ENCODE results near the gene LSM3. TPM values are rescaled to one million over a fixed set of nuclear protein-coding genes. Genes with fewer than 3 reads are reported as not detected.

LSM3 gene
- total RNA-seq, 1 experiment from 2014 or later, result 17.4 TPM

DNA sequence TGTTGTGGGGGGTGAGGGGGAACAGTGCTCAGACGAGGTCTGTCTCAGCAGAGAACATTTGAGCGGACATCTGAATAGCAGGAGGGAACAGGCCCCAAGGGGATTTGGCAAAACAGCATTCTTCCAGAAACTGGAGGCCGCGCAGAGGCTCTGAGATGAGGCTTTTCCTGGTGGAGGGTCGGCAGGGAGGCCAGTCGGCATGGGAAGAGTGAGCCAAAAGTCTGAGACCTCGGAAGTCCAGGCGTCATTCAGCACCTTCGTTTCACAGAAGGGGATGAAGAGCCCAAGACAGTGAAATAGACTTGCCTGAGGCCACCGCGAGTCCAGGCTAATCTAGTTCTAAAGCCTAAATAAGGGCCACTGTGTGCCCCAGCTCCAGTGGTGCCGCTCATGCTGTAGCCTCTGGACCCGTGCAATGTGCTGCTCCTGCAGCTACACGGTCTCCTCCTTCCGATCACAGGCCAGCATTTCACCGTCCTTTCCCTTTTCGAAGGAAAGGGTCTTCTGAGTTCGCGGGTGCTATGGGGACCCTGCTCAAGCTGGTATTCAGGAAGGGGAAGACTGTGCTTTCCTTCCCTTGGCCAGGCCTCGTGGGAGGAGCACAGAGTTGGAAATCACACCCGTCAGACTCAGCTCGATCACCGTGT lies 24.4 kb downstream of the LSM3 start:
- Histone ChIP-seq H2AFZ (ENCODE audit: low read depth, low read length, poor library complexity, severe bottlenecking) (no peak overlapping the region), H3K4me2 (ENCODE audit: low read length) (no peak overlapping the region), H3K4me3 (replicated peaks in 1 of 2; ENCODE audit: low read depth in 1 of 2, low read length in 2 of 2) (no peak overlapping the region), H3K9me2 (ENCODE audit: insufficient read depth) (no peaks in the 10 kb centered on the region), H3K9ac (ENCODE audit: low read length) (no peak overlapping the region), H3K36me3 (ENCODE audit: control insufficient read depth in 1 of 2, insufficient read depth in 2 of 2, low read length in 2 of 2) (peaks cover 0 to 5% of the 10 kb centered on the region in 2 experiments; a peak in 2 of 4 replicates), H3K27me3 (ENCODE audit: insufficient read depth, low read length) (no peaks in the 10 kb centered on the region), H3K9me3 (ENCODE audit: control insufficient read depth in 1 of 2, insufficient read depth in 1 of 2, low read depth in 1 of 2, low read length in 2 of 2) (no peaks in the 10 kb centered on the region), H3K4me1 (ENCODE audit: control insufficient read depth in 1 of 2, insufficient read depth in 2 of 2, low read length in 2 of 2) (no peaks in the 10 kb centered on the region), H3K79me2 (ENCODE audit: insufficient read depth, low read length) (no peaks in the 10 kb centered on the region), H3K27ac (ENCODE audit: low read depth, low read length) (no peak overlapping the region), H4K20me1 (ENCODE audit: insufficient read depth) (no peaks in the 10 kb centered on the region)
- RAD21 ChIA-PET (ENCODE audit: low non-redundant PET in 1 of 2, low total read pairs in 2 of 2, uncharacterized antibody in 2 of 2, unreplicated experiment in 2 of 2), result interaction anchor here (0.8 to 1.6 kb wide), 7 partner anchors 50 to 718 kb away, joined by 3 to 7 read pairs (median 4); no protein-coding TSS in a partner anchor
- CTCF ChIA-PET, result interaction anchor here (0.7 to 2.3 kb wide), 33 partner anchors 9 to 718 kb away, joined by 3 to 30 read pairs (median 5); partner anchors contain the start of genes CCDC174, LSM3, SLC6A6 and XPC
- POLR2A ChIA-PET, result no interaction called here
- intact Hi-C loops (cut with micrococcal nuclease), result loop anchor here (1.0 to 10.0 kb wide), 4 partner anchors 258 to 722 kb away; no protein-coding TSS in a partner anchor
- no peak for TF ChIP-seq EGR1 (IDR thresholded peaks at IDR 0.05; ENCODE audit: low read depth)
- TF ChIP-seq CEBPB (IDR thresholded peaks at IDR 0.05; ENCODE audit: low read depth), result no peak
- no peak for TF ChIP-seq ZFX (IDR thresholded peaks at IDR 0.05)
- no peak for TF ChIP-seq POLR2AphosphoS5 (IDR thresholded peaks at IDR 0.05; ENCODE audit: low read depth, low read length)
- no peak for ATAC-seq
- no TSS peak for BruUV-seq (replicated peaks)
- no peak for DNase-seq (ENCODE audit: low read depth, low spot score)

GRCh38 chr3:14203521-14204079 lies 25.0 kb downstream of the LSM3 start:
- Histone ChIP-seq H3K4me2 (ENCODE audit: low read length) (no peak overlapping the region), H4K20me1 (ENCODE audit: insufficient read depth) (no peaks in the 10 kb centered on the region), H3K4me3 (replicated peaks in 1 of 2; ENCODE audit: low read depth in 1 of 2, low read length in 2 of 2) (no peak overlapping the region), H3K9me2 (ENCODE audit: insufficient read depth) (no peaks in the 10 kb centered on the region), H3K9ac (ENCODE audit: low read length) (no peak overlapping the region), H3K4me1 (ENCODE audit: control insufficient read depth in 1 of 2, insufficient read depth in 2 of 2, low read length in 2 of 2) (no peaks in the 10 kb centered on the region), H3K27me3 (ENCODE audit: insufficient read depth, low read length) (no peaks in the 10 kb centered on the region), H3K36me3 (ENCODE audit: control insufficient read depth in 1 of 2, insufficient read depth in 2 of 2, low read length in 2 of 2) (peaks cover 0 to 2% of the 10 kb centered on the region in 2 experiments; a peak in 2 of 4 replicates), H3K27ac (ENCODE audit: low read depth, low read length) (no peak overlapping the region), H2AFZ (ENCODE audit: low read depth, low read length, poor library complexity, severe bottlenecking) (no peak overlapping the region), H3K79me2 (ENCODE audit: insufficient read depth, low read length) (no peaks in the 10 kb centered on the region), H3K9me3 (ENCODE audit: control insufficient read depth in 1 of 2, insufficient read depth in 1 of 2, low read depth in 1 of 2, low read length in 2 of 2) (no peaks in the 10 kb centered on the region)
- CTCF ChIA-PET, result interaction anchor here (0.5 to 2.3 kb wide), 35 partner anchors 8 to 722 kb away, joined by 3 to 30 read pairs (median 5); partner anchors contain the start of genes CCDC174, LSM3, SLC6A6 and XPC
- DNase-seq (ENCODE audit: low read depth, low spot score) (peak; percentile 40), ATAC-seq (peak; percentile 80)
- POLR2A ChIA-PET, result no interaction called here
- no peak for TF ChIP-seq CBX3 (IDR thresholded peaks at IDR 0.05; ENCODE audit: low read depth)
- TF ChIP-seq, protein P1, sequence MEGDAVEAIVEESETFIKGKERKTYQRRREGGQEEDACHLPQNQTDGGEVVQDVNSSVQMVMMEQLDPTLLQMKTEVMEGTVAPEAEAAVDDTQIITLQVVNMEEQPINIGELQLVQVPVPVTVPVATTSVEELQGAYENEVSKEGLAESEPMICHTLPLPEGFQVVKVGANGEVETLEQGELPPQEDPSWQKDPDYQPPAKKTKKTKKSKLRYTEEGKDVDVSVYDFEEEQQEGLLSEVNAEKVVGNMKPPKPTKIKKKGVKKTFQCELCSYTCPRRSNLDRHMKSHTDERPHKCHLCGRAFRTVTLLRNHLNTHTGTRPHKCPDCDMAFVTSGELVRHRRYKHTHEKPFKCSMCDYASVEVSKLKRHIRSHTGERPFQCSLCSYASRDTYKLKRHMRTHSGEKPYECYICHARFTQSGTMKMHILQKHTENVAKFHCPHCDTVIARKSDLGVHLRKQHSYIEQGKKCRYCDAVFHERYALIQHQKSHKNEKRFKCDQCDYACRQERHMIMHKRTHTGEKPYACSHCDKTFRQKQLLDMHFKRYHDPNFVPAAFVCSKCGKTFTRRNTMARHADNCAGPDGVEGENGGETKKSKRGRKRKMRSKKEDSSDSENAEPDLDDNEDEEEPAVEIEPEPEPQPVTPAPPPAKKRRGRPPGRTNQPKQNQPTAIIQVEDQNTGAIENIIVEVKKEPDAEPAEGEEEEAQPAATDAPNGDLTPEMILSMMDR (IDR thresholded peaks at IDR 0.05 in 2 of 3, conservative IDR thresholded peaks at IDR 0.05 in 1 of 3; ENCODE audit: borderline replicate concordance in 1 of 3, insufficient read depth in 1 of 3, low read depth in 2 of 3, low read length in 2 of 3), result peak; percentile 79 to 85 (median 83)
- TF ChIP-seq RAD21 (IDR thresholded peaks at IDR 0.05; ENCODE audit: low read depth), result peak; percentile 89
- TF ChIP-seq TCF7L2 (IDR thresholded peaks at IDR 0.05; ENCODE audit: borderline replicate concordance, extremely low read depth, insufficient read depth, insufficient read length), result no peak
- TF ChIP-seq MAX (IDR thresholded peaks at IDR 0.05), result no peak
- no peak for TF ChIP-seq EZH2 (IDR thresholded peaks at IDR 0.05)
- no TSS peak for BruUV-seq (replicated peaks)
- RAD21 ChIA-PET (ENCODE audit: low non-redundant PET in 1 of 2, low total read pairs in 2 of 2, uncharacterized antibody in 2 of 2, unreplicated experiment in 2 of 2), result interaction anchor here (0.8 to 1.6 kb wide), 8 partner anchors 10 to 718 kb away, joined by 3 to 7 read pairs (median 4); no protein-coding TSS in a partner anchor
- intact Hi-C loops (cut with micrococcal nuclease), result loop anchor here (1.0 to 10.0 kb wide), 4 partner anchors 257 to 721 kb away; no protein-coding TSS in a partner anchor

Measured in HCT116 (cell line).